Left ventricle myocardium inferior (tissue), 1 donor: ENCODE results near the gene ZNF396. TPM values are rescaled to one million over a fixed set of nuclear protein-coding genes. Genes with fewer than 3 reads are reported as not detected.

Source experiments
- DNase-seq: peaks from one replicate; pipeline ENCODE4 v3.0.0-alpha.2; 2020
- H3K27ac ChIP-seq: fragments of 200-600 bp; replicated peaks from 2 replicates; pipeline ENCODE4 v1.8.0; 2021
- H3K27me3 ChIP-seq: fragments of 200-600 bp; 2 replicates; pipeline ENCODE4 v1.8.0; 2021; ENCODE audit warnings: low read depth
- H3K36me3 ChIP-seq: fragments of 200-600 bp; 2 replicates; pipeline ENCODE4 v1.8.0; 2021
- H3K4me1 ChIP-seq: fragments of 200-600 bp; 2 replicates; pipeline ENCODE4 v1.8.0; 2021
- H3K4me3 ChIP-seq: fragments of 200-600 bp; 2 replicates; pipeline ENCODE4 v1.8.0; 2021; ENCODE audit warnings: mild to moderate bottlenecking, moderate library complexity
- H3K9me3 ChIP-seq: fragments of 200-600 bp; replicated peaks from 2 replicates; pipeline ENCODE4 v1.8.0; 2021
- intact Hi-C: fragments of 100-400 bp; cut with micrococcal nuclease; formaldehyde crosslinking; loops from one replicate; pipeline ENCODE4 v1.11.0; 2022
- total RNA-seq: library from RNA; stranded (reverse); fragmentation: NEBNext Ultra II Directional; extraction: Animal tissue kit (Norgen Biotek cat#: 25700); gene quantifications from one replicate; pipeline ENCODE4 v1.2.1, GENCODE V29; 2021
- TF ChIP-seq, protein P1 (sequence below): fragments of 200-600 bp; IDR thresholded peaks from 2 replicates; pipeline ENCODE4 v1.8.0; 2021; ENCODE audit warnings: antibody characterized with exemption, mild to moderate bottlenecking, borderline replicate concordance
- donor health status: DM: no; HTN: yes; CAD: no; lungs with severe emphysema.

The ZNF396 gene
- total RNA-seq, 1 donor from 2014 or later = 0.71 TPM

DNA sequence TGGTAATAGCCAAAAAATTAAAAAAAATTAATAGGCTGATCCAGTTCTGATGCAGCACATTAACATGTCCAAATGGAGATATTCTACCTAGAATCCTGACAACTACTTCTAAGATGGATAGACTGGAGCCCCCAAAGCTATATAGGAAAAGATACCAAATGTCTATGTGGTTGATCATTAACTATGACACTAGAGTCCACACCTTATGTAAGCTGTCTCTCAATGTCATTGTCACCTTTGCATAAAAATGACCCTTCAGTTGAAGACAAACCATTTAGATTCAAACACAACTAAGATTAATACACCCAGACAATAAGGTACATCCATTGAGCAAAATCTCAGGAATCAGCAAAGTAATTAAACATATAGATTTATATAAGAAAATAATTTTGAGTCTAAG, 14.6 kb downstream of the ZNF396 start:
- TF ChIP-seq, protein P1, sequence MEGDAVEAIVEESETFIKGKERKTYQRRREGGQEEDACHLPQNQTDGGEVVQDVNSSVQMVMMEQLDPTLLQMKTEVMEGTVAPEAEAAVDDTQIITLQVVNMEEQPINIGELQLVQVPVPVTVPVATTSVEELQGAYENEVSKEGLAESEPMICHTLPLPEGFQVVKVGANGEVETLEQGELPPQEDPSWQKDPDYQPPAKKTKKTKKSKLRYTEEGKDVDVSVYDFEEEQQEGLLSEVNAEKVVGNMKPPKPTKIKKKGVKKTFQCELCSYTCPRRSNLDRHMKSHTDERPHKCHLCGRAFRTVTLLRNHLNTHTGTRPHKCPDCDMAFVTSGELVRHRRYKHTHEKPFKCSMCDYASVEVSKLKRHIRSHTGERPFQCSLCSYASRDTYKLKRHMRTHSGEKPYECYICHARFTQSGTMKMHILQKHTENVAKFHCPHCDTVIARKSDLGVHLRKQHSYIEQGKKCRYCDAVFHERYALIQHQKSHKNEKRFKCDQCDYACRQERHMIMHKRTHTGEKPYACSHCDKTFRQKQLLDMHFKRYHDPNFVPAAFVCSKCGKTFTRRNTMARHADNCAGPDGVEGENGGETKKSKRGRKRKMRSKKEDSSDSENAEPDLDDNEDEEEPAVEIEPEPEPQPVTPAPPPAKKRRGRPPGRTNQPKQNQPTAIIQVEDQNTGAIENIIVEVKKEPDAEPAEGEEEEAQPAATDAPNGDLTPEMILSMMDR = no peak
- DNase-seq = no peak
- Histone ChIP-seq H3K27ac (no peak overlapping the region), H3K9me3 (no peaks in the 10 kb centered on the region), H3K4me3 (no peak overlapping the region), H3K4me1 (no peaks in the 10 kb centered on the region), H3K36me3 (no peaks in the 10 kb centered on the region), H3K27me3 (no peaks in the 10 kb centered on the region)
- intact Hi-C loops = no loop called here

- H3K27ac ChIP-seq = no peak overlapping the region
- no peak for DNase-seq
- H3K9me3 ChIP-seq = no peaks in the 10 kb centered on the region
- H3K36me3 ChIP-seq = no peaks in the 10 kb centered on the region
- no peaks in the 10 kb centered on the region for H3K4me1 ChIP-seq
- intact Hi-C loops = no loop called here
- H3K27me3 ChIP-seq = no peaks in the 10 kb centered on the region
- H3K4me3 ChIP-seq = no peak overlapping the region
- TF ChIP-seq, protein P1 = no peak
Observed at GRCh38 chr18:35361570-35362321, 15.4 kb downstream of the ZNF396 start.

- Histone ChIP-seq H3K27me3 (no peaks in the 10 kb centered on the region), H3K27ac (no peak overlapping the region), H3K4me1 (no peaks in the 10 kb centered on the region), H3K36me3 (no peaks in the 10 kb centered on the region), H3K4me3 (peak overlapping the region; percentile 52), H3K9me3 (peaks cover 16% of the 10 kb centered on the region)
- intact Hi-C loops = loop anchor here (2.0 kb wide), 1 partner anchor 124 kb away; no protein-coding TSS in a partner anchor
- DNase-seq = peak; percentile 58
- TF ChIP-seq, protein P1 = peak; percentile 82
Observed at GRCh38 chr18:35355140-35355618, 22.0 kb downstream of the ZNF396 start.

DNA sequence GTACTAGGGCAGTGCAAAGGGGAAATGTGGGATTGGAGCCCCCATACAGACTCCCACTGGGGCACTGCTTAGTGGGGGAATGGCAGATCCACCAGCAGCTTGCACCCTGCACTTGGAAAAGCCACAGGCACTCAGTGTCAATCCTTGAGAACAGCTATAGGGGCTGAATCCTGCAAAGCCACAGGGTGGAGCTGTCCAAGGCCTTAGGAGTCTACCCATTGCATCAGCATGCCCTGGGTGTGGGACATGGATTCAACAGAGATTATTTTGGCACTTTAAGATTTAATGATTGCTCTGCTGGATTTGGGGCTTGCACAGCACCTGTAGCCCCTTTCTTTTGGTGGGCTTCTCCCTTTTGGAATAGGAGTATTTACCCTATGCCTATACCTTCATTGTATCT, 24.4 kb downstream of the ZNF396 start:
- Histone ChIP-seq H3K9me3 (peaks cover 16% of the 10 kb centered on the region), H3K27me3 (no peaks in the 10 kb centered on the region), H3K4me1 (no peaks in the 10 kb centered on the region), H3K4me3 (no peak overlapping the region), H3K36me3 (no peaks in the 10 kb centered on the region), H3K27ac (no peak overlapping the region)
- TF ChIP-seq, protein P1 = no peak
- intact Hi-C loops = no loop called here
- DNase-seq = no peak

- intact Hi-C loops = no loop called here
- Histone ChIP-seq H3K36me3 (no peaks in the 10 kb centered on the region), H3K9me3 (peaks cover 16% of the 10 kb centered on the region), H3K4me3 (no peak overlapping the region), H3K4me1 (no peaks in the 10 kb centered on the region), H3K27ac (no peak overlapping the region), H3K27me3 (no peaks in the 10 kb centered on the region)
- no peak for DNase-seq
- TF ChIP-seq, protein P1 = no peak
Observed at GRCh38 chr18:35352283-35352682, 24.9 kb downstream of the ZNF396 start.
